H9 (cell line): ENCODE results near the gene COPB2. TPM values are rescaled to one million over a fixed set of nuclear protein-coding genes. Genes with fewer than 3 reads are reported as not detected.
A peak's percentile ranks its signal among the peaks of the same experiment; 100 is the strongest.

Experiments
- DNase-seq: peaks from one replicate; pipeline ENCODE4 v3.0.0-alpha.2; 2017
- H2AFZ ChIP-seq: one replicate; pipeline ENCODE4 v1.6.1; 2013; ENCODE audit warnings: mild to moderate bottlenecking, low read length, control low read depth, moderate library complexity
- H2AK5ac ChIP-seq: 2 replicates; pipeline ENCODE4 v1.6.1; 2013; ENCODE audit warnings: low read length, control low read depth, mixed read lengths; ENCODE audit not compliant: insufficient read length
- H2BK120ac ChIP-seq: one replicate; pipeline ENCODE4 v1.6.1; 2013; ENCODE audit warnings: low read depth, mild to moderate bottlenecking, low read length, control low read depth, inconsistent platforms; ENCODE audit not compliant: poor library complexity, severe bottlenecking
- H2BK12ac ChIP-seq: 2 replicates; pipeline ENCODE4 v1.6.1; 2013; ENCODE audit warnings: low read length, control low read depth, mixed read lengths, low read depth; ENCODE audit not compliant: insufficient read length
- H2BK15ac ChIP-seq: 2 replicates; pipeline ENCODE4 v1.6.1; 2013; ENCODE audit warnings: low read depth, low read length, control low read depth
- H2BK20ac ChIP-seq: one replicate; pipeline ENCODE4 v1.6.1; 2013; ENCODE audit warnings: low read depth, mild to moderate bottlenecking, low read length, control low read depth, inconsistent platforms; ENCODE audit not compliant: poor library complexity, severe bottlenecking
- H2BK5ac ChIP-seq: 2 replicates; pipeline ENCODE4 v1.6.1; 2013; ENCODE audit warnings: low read length, control low read depth, mixed read lengths; ENCODE audit not compliant: insufficient read length
- H3K14ac ChIP-seq: 2 replicates; pipeline ENCODE4 v1.6.1; 2013; ENCODE audit warnings: low read length, control low read depth; ENCODE audit not compliant: insufficient read depth
- H3K18ac ChIP-seq: 2 replicates; pipeline ENCODE4 v1.6.1; 2013; ENCODE audit warnings: low read depth, mild to moderate bottlenecking, mixed read lengths, low read length, control low read depth; ENCODE audit not compliant: insufficient read length
- H3K23ac ChIP-seq: 2 replicates; pipeline ENCODE4 v1.6.1; 2013; ENCODE audit warnings: low read length, control low read depth, mixed read lengths, low read depth; ENCODE audit not compliant: insufficient read length
- H3K23me2 ChIP-seq: 2 replicates; pipeline ENCODE4 v1.6.1; 2013; ENCODE audit warnings: low read depth, mild to moderate bottlenecking, mixed read lengths, low read length, control low read depth; ENCODE audit not compliant: insufficient read length, poor library complexity, severe bottlenecking
- H3K27ac ChIP-seq: 2 replicates; pipeline ENCODE4 v1.5.1; 2013; ENCODE audit warnings: low read length, control low read depth, mixed read lengths, low read depth; ENCODE audit not compliant: insufficient read length
- H3K27me3 ChIP-seq: 2 replicates; pipeline ENCODE4 v1.6.1; 2013; ENCODE audit warnings: low read length, control low read depth, inconsistent platforms; ENCODE audit not compliant: insufficient read depth
- H3K4ac ChIP-seq: 2 replicates; pipeline ENCODE4 v1.6.1; 2013; ENCODE audit warnings: low read depth, mild to moderate bottlenecking, control low read depth, inconsistent platforms, low read length, moderate library complexity
- H3K4me1 ChIP-seq: 2 replicates; pipeline ENCODE4 v1.6.1; 2013; ENCODE audit warnings: low read length, control low read depth, inconsistent platforms; ENCODE audit not compliant: insufficient read depth
- H3K4me2 ChIP-seq: 2 replicates; pipeline ENCODE4 v1.6.1; 2013; ENCODE audit warnings: low read length, control low read depth, mixed read lengths; ENCODE audit not compliant: insufficient read length, insufficient read depth
- H3K56ac ChIP-seq: 2 replicates; pipeline ENCODE4 v1.6.1; 2013; ENCODE audit warnings: low read depth, mild to moderate bottlenecking, mixed read lengths, low read length, control low read depth; ENCODE audit not compliant: insufficient read length
- H3K79me1 ChIP-seq: 2 replicates; pipeline ENCODE4 v1.6.1; 2013; ENCODE audit warnings: low read depth, mild to moderate bottlenecking, moderate library complexity, low read length, control low read depth, inconsistent platforms; ENCODE audit not compliant: insufficient read depth, poor library complexity, severe bottlenecking
- H3K79me2 ChIP-seq: 2 replicates; pipeline ENCODE4 v1.6.1; 2013; ENCODE audit warnings: low read length, control low read depth, inconsistent platforms; ENCODE audit not compliant: insufficient read depth
- H3K9ac ChIP-seq: 2 replicates; pipeline ENCODE4 v1.6.1; 2013; ENCODE audit warnings: low read length, control low read depth, mixed read lengths; ENCODE audit not compliant: insufficient read length; ENCODE audit errors: extremely low read depth
- H3K9me3 ChIP-seq: one replicate; pipeline ENCODE4 v1.6.1; 2013; ENCODE audit warnings: low read depth, low read length, inconsistent platforms; ENCODE audit not compliant: control insufficient read depth
- H3T11ph ChIP-seq: one replicate; pipeline ENCODE4 v1.6.1; 2013; ENCODE audit warnings: mild to moderate bottlenecking, low read length, control low read depth, inconsistent platforms
- H4K20me1 ChIP-seq: one replicate; pipeline ENCODE4 v1.6.1; 2013; ENCODE audit not compliant: control insufficient read depth, insufficient read length, insufficient read depth
- H4K5ac ChIP-seq: 2 replicates; pipeline ENCODE4 v1.6.1; 2013; ENCODE audit warnings: low read depth, mild to moderate bottlenecking, mixed read lengths, low read length, control low read depth; ENCODE audit not compliant: insufficient read length
- H4K8ac ChIP-seq: replicated peaks from 2 replicates; pipeline ENCODE4 v1.6.1; 2013; ENCODE audit warnings: low read length, control low read depth, mixed read lengths, low read depth; ENCODE audit not compliant: insufficient read length
- H4K91ac ChIP-seq: 2 replicates; pipeline ENCODE4 v1.6.1; 2013; ENCODE audit warnings: low read depth, mild to moderate bottlenecking, moderate library complexity, mixed read lengths, low read length, control low read depth; ENCODE audit not compliant: insufficient read length
- H3K27ac Mint-ChIP-seq, 3 experiments: 2 replicates in 2 of 3; 3 replicates in 1 of 3; pipeline ENCODE4 v1.8.0; 2020 to 2021; ENCODE audit warnings: mixed read lengths in 3 of 3, mild to moderate bottlenecking in 1 of 3, moderate library complexity in 1 of 3
- H3K27me3 Mint-ChIP-seq: 2 replicates; pipeline ENCODE4 v1.8.0; 2021; ENCODE audit warnings: low read depth, mild to moderate bottlenecking, moderate library complexity, mixed read lengths
- H3K36me3 Mint-ChIP-seq, 3 experiments: 2 replicates in 2 of 3; 3 replicates in 1 of 3; pipeline ENCODE4 v1.8.0; 2020 to 2021; ENCODE audit warnings: low read depth in 3 of 3, mixed read lengths in 3 of 3; ENCODE audit not compliant: insufficient read depth in 1 of 3
- H3K4me1 Mint-ChIP-seq, 2 experiments: 2 replicates each; pipeline ENCODE4 v1.8.0; 2020; ENCODE audit warnings: mixed read lengths in 2 of 2
- H3K4me3 Mint-ChIP-seq, 2 experiments: 2 replicates in 1 of 2; 3 replicates in 1 of 2; pipeline ENCODE4 v1.8.0; 2020 to 2021; ENCODE audit warnings: mild to moderate bottlenecking in 2 of 2, mixed read lengths in 2 of 2, moderate library complexity in 1 of 2
- H3K9me3 Mint-ChIP-seq, 2 experiments: 2 replicates in 1 of 2; 3 replicates in 1 of 2; pipeline ENCODE4 v1.8.0; 2020; ENCODE audit warnings: mild to moderate bottlenecking in 2 of 2, mixed read lengths in 2 of 2, moderate library complexity in 1 of 2
- CTCF ChIP-seq: fragments of 200-600 bp; sonication (generic); conservative IDR thresholded peaks from 3 replicates; pipeline ENCODE4 v1.8.0; 2021; ENCODE audit warnings: antibody characterized with exemption, mild to moderate bottlenecking
- WGBS: extraction: QIAGEN DNeasy Blood & Tissue Kit; methylation state at CpG from one replicate; pipeline ENCODE4 v1.1.7; 2013; ENCODE audit warnings: missing lambda C conversion rate, low lambda C conversion rate, mixed read lengths; ENCODE audit not compliant: insufficient read length; ENCODE audit errors: extremely low coverage; 5-methylcytosine and 5-hydroxymethylcytosine counted together
- total RNA-seq: library from RNA; stranded (reverse); gene quantifications from 2 replicates; pipeline ENCODE4 v1.2.1, GENCODE V29; 2021

COPB2 gene
- total RNA-seq, 1 experiment from 2014 or later = 121 TPM

GRCh38 chr3:139343895-139344856, 45.3 kb downstream of the COPB2 start, which contains the start of gene MRPS22:
MRPS22 (plus strand) TSS chr3:139344020; CDS start chr3:139344027, 7 bp downstream.
- Histone ChIP-seq H3K9me3 (no peaks in the 10 kb centered on the region), H2BK20ac (no peak within 1 kb of the TSS), H2BK12ac (no peak within 1 kb of the TSS), H3K27ac (no peak within 1 kb of the TSS), H3K79me1 (peaks cover 2% of the 10 kb centered on the region), H2AK5ac (no peak within 1 kb of the TSS), H2BK120ac (no peak within 1 kb of the TSS), H3K23ac (no peak within 1 kb of the TSS), H3K4me2 (peak within 1 kb of the TSS; percentile 98), H2BK5ac (no peak within 1 kb of the TSS), H4K5ac (no peak within 1 kb of the TSS), H3K56ac (peak within 1 kb of the TSS; percentile 42), H4K20me1 (no peaks in the 10 kb centered on the region), H2BK15ac (no peak within 1 kb of the TSS), H2AFZ (peak within 1 kb of the TSS; percentile 80), H3K4ac (no peak within 1 kb of the TSS), H4K8ac (no peak within 1 kb of the TSS), H3T11ph (no peak within 1 kb of the TSS), H3K14ac (peak within 1 kb of the TSS; percentile 55; the same call in 1 of the 2 replicates), H3K9ac (peak within 1 kb of the TSS; percentile 91), H4K91ac (no peak within 1 kb of the TSS), H3K79me2 (peaks cover 2% of the 10 kb centered on the region; the same call in 1 of the 2 replicates), H3K23me2 (peaks cover 3% of the 10 kb centered on the region), H3K18ac (no peak within 1 kb of the TSS), H3K27me3 (no peaks in the 10 kb centered on the region), H3K4me1 (no peaks in the 10 kb centered on the region)
- no CpG with 5 or more reads among the region's 37 CpGs for WGBS
- H3K9me3 Mint-ChIP-seq = peaks cover 0 to 5% of the 10 kb centered on the region in 2 experiments; a peak in 2 of 5 replicates
- peaks cover 5 to 15% (median 15%) of the 10 kb centered on the region in 3 experiments; a peak in 5 of 7 replicates for H3K36me3 Mint-ChIP-seq
- no peak for TF ChIP-seq CTCF
- H3K27ac Mint-ChIP-seq = no peak within 1 kb of the TSS
- H3K4me1 Mint-ChIP-seq = no peaks in the 10 kb centered on the region
- peak within 1 kb of the TSS in 1 of 2 experiments; percentile 57; a peak in 2 of 5 replicates for H3K4me3 Mint-ChIP-seq
- peak; percentile 90 for DNase-seq
- H3K27me3 Mint-ChIP-seq = peaks cover 40% of the 10 kb centered on the region
